GM12878 (cell line): ENCODE results near the gene SORBS2. TPM values are rescaled to one million over a fixed set of nuclear protein-coding genes. Genes with fewer than 3 reads are reported as not detected.

ENCODE experiments used
- ATAC-seq: fragments of 200-7000 bp; cut with Tn5 transposase; 3 replicates; pipeline ENCODE4 v1.9.1; 2020; ENCODE audit warnings: mild to moderate bottlenecking, moderate library complexity
- BruUV-seq: library from RNA; stranded (reverse); fragments of 400-500 nt; replicated peaks from 2 replicates; lab custom pipeline; 2021; lab: Mats Ljungman, UMichigan
- CTCF ChIA-PET: fragments of 300-600 bp; sonication (Branson Sonifier 250); formaldehyde crosslinking; extraction: SDS; loops from one replicate; lab custom pipeline; 2021; ENCODE audit warnings: inconsistent platforms; lab: Yijun Ruan, JAX
- POLR2A ChIA-PET: fragments of 350-600 bp; formaldehyde crosslinking; extraction: SDS; loops from one replicate; lab custom pipeline; 2021; ENCODE audit warnings: inconsistent platforms; lab: Charles Lee
- RAD21 ChIA-PET: fragments of 300-600 bp; sonication (Branson Sonifier 250); formaldehyde crosslinking; loops from one replicate; lab custom pipeline; 2023; ENCODE audit warnings: antibody characterized with exemption; ENCODE audit not compliant: unreplicated experiment; lab: Charles Lee
- SMC1A ChIA-PET: fragments of 300-600 bp; sonication (Branson Sonifier 250); formaldehyde crosslinking; loops from one replicate; lab custom pipeline; 2023; ENCODE audit not compliant: unreplicated experiment, uncharacterized antibody; lab: Charles Lee
- DNase-seq: peaks from one replicate; pipeline ENCODE4 v3.0.0-alpha.2; 2011; ENCODE audit warnings: low read depth, low spot score
- FAIRE-seq: peaks from 3 replicates; lab custom pipeline; 2011; peaks lifted over from hg19 to GRCh38; lab: Jason Lieb, UNC
- H2AFZ ChIP-seq: 2 replicates; pipeline ENCODE4 v1.6.0; 2011; ENCODE audit warnings: low read depth, low read length, control low read depth; ENCODE audit not compliant: control insufficient read depth
- H3K27ac ChIP-seq: 2 replicates; pipeline ENCODE4 v1.5.1; 2011; ENCODE audit warnings: control low read depth; ENCODE audit not compliant: control insufficient read depth, insufficient read depth
- H3K27me3 ChIP-seq, 2 experiments: replicated peaks in 1 of 2; 2 replicates each; pipeline versions ENCODE4 v1.6.0 to v1.6.1; 2011; ENCODE audit warnings: low read length in 1 of 2; ENCODE audit not compliant: control insufficient read depth in 2 of 2, insufficient read depth in 2 of 2
- H3K36me3 ChIP-seq, 2 experiments: 2 replicates each; pipeline ENCODE4 v1.5.1; 2011; ENCODE audit warnings: low read length in 1 of 2; ENCODE audit not compliant: control insufficient read depth in 2 of 2, insufficient read depth in 2 of 2
- H3K4me1 ChIP-seq: 2 replicates; pipeline ENCODE4 v1.6.1; 2011; ENCODE audit warnings: mild to moderate bottlenecking, low read length, moderate library complexity, mixed read lengths; ENCODE audit not compliant: control insufficient read depth, insufficient read depth
- H3K4me2 ChIP-seq: 2 replicates; pipeline ENCODE4 v1.6.0; 2011; ENCODE audit warnings: control low read depth; ENCODE audit not compliant: control insufficient read depth, insufficient read depth
- H3K4me3 ChIP-seq: fragments of 200-600 bp; sonication (generic); 2 replicates; pipeline ENCODE4 v1.5.1; 2016
- H3K79me2 ChIP-seq: 2 replicates; pipeline ENCODE4 v1.6.0; 2011; ENCODE audit warnings: low read length; ENCODE audit not compliant: control insufficient read depth, insufficient read depth
- H3K9ac ChIP-seq: 2 replicates; pipeline ENCODE4 v1.8.0; 2011; ENCODE audit warnings: low read length, control low read depth, mixed read lengths; ENCODE audit not compliant: control insufficient read depth, insufficient read depth
- H3K9me3 ChIP-seq: replicated peaks from 3 replicates; pipeline ENCODE4 v1.5.1; 2011; ENCODE audit warnings: mild to moderate bottlenecking, low read length; ENCODE audit not compliant: control insufficient read depth, insufficient read depth
- H4K20me1 ChIP-seq: 2 replicates; pipeline ENCODE4 v1.6.0; 2011; ENCODE audit not compliant: control insufficient read depth, insufficient read depth
- ATF7 ChIP-seq: fragments of 450-650 bp; IDR thresholded peaks from 2 replicates; pipeline ENCODE4 v1.6.1; 2016; ENCODE audit warnings: low read depth, mild to moderate bottlenecking
- CBX5 ChIP-seq: sonication (generic); IDR thresholded peaks from 2 replicates; pipeline ENCODE4 v1.6.1; 2016; ENCODE audit warnings: low read depth, moderate library complexity, mild to moderate bottlenecking, inconsistent platforms
- CREM ChIP-seq: IDR thresholded peaks from 2 replicates; pipeline ENCODE4 v1.6.1; 2014; ENCODE audit warnings: antibody characterized with exemption, low read depth
- DPF2 ChIP-seq: fragments of 450-650 bp; IDR thresholded peaks from 2 replicates; pipeline ENCODE4 v1.6.1; 2017; ENCODE audit warnings: mild to moderate bottlenecking
- FOXK2 ChIP-seq: fragments of 450-650 bp; IDR thresholded peaks from 2 replicates; pipeline ENCODE4 v1.6.1; 2017; ENCODE audit warnings: mild to moderate bottlenecking, moderate library complexity
- GABPA ChIP-seq: IDR thresholded peaks from 2 replicates; pipeline ENCODE4 v1.6.1; 2014; ENCODE audit warnings: antibody characterized with exemption, low read depth, mild to moderate bottlenecking, inconsistent platforms
- LARP7 ChIP-seq: fragments of 450-650 bp; IDR thresholded peaks from 2 replicates; pipeline ENCODE4 v1.6.1; 2017; ENCODE audit warnings: mild to moderate bottlenecking
- MYB ChIP-seq: fragments of 150-350 bp; IDR thresholded peaks from 2 replicates; pipeline ENCODE4 v1.6.1; 2014; ENCODE audit warnings: mild to moderate bottlenecking, low read depth, low read length, borderline replicate concordance
- NBN ChIP-seq: fragments of 450-650 bp; IDR thresholded peaks from 2 replicates; pipeline ENCODE4 v1.6.1; 2016
- RBBP5 ChIP-seq: fragments of 200-600 bp; sonication (generic); conservative IDR thresholded peaks from 2 replicates; pipeline ENCODE4 v1.6.1; 2016
- SP1 ChIP-seq: IDR thresholded peaks from one replicate; pipeline ENCODE4 v1.6.1; 2011; ENCODE audit warnings: low read depth, low read length
- SPI1 ChIP-seq: IDR thresholded peaks from 2 replicates; pipeline ENCODE4 v1.6.1; 2011; ENCODE audit warnings: low read depth, mild to moderate bottlenecking, low read length, moderate library complexity, borderline replicate concordance; ENCODE audit not compliant: insufficient read depth
- USF1 ChIP-seq: IDR thresholded peaks from 2 replicates; pipeline ENCODE4 v1.6.1; 2011; ENCODE audit warnings: borderline replicate concordance, low read depth, mild to moderate bottlenecking, moderate library complexity, mixed read lengths, low read length; ENCODE audit not compliant: insufficient read depth; ENCODE audit errors: extremely low read length
- ZBED1 ChIP-seq: IDR thresholded peaks from 2 replicates; pipeline ENCODE4 v1.6.1; 2016; ENCODE audit warnings: borderline replicate concordance
- ZNF592 ChIP-seq: fragments of 450-650 bp; IDR thresholded peaks from 2 replicates; pipeline ENCODE4 v1.6.1; 2017; ENCODE audit warnings: mild to moderate bottlenecking, moderate library complexity
- WGBS: methylation state at CpG from one replicate; pipeline ENCODE4 v1.1.6; 2016; ENCODE audit warnings: low lambda C conversion rate; ENCODE audit not compliant: insufficient replicate concordance, insufficient coverage; ENCODE audit errors: missing lambda C conversion rate; 5-methylcytosine and 5-hydroxymethylcytosine counted together
- in situ Hi-C: fragments of 300-500 bp; cut with MboI; formaldehyde crosslinking; loops from 9 replicates; pipeline ENCODE4 v1.14.3; 2018; ENCODE audit warnings: mixed read lengths
- intact Hi-C: fragments of 100-400 bp; cut with micrococcal nuclease; formaldehyde crosslinking; loops from one replicate; pipeline ENCODE4 v1.14.2; 2022; ENCODE audit not compliant: unreplicated experiment
- polyA plus RNA-seq, 11 experiments: library from polyadenylated mRNA; depleted of rRNA in 4 of 11; unstranded in 6 of 11; stranded (reverse) in 5 of 11; fragments of >200 nt; fragmentation: Nextera tagmentation in 4 of 11; fragmentation: Illumina TruSeq in 1 of 11; extraction: Ambion mirVana in 4 of 11; extraction: Trizol in 1 of 11; gene quantifications; 1 replicate in 1 of 11; 2 replicates in 10 of 11; pipeline versions ENCODE4 v1.2.1 to v1.2.3, GENCODE V29; 2011 to 2016; ENCODE audit warnings: inconsistent platforms in 2 of 11, missing spikeins in 2 of 11, low read depth in 1 of 11
- total RNA-seq, 4 experiments: library from RNA; depleted of rRNA in 3 of 4; stranded (reverse); fragments of >200 nt in 3 of 4; fragmentation: Illumina TruSeq in 1 of 4; extraction: Trizol in 1 of 4; gene quantifications; 2 replicates each; pipeline versions ENCODE4 v1.2.1 to v1.2.3, GENCODE V29; 2013 to 2021
- TF ChIP-seq, protein P1 (sequence below): IDR thresholded peaks from 2 replicates; pipeline ENCODE4 v1.6.1; 2011; ENCODE audit warnings: mild to moderate bottlenecking, low read depth, low read length, moderate library complexity; ENCODE audit not compliant: insufficient replicate concordance
- TF ChIP-seq, protein P2 (sequence below): fragments of 450-650 bp; IDR thresholded peaks from 2 replicates; pipeline ENCODE4 v1.6.1; 2017; ENCODE audit warnings: antibody characterized with exemption, mild to moderate bottlenecking, moderate library complexity

Gene SORBS2
- total and polyA plus RNA-seq, 10 of the 15 experiments (the other 5 are each of a cell fraction or from before 2014, with no cell fraction given), result 0.06 to 3.0 (median 0.79) TPM

- no peak for TF ChIP-seq SPI1
- TF ChIP-seq GABPA, result no peak
- TF ChIP-seq ATF7, result no peak
- no peak for TF ChIP-seq RBBP5
- TF ChIP-seq, protein P1, sequence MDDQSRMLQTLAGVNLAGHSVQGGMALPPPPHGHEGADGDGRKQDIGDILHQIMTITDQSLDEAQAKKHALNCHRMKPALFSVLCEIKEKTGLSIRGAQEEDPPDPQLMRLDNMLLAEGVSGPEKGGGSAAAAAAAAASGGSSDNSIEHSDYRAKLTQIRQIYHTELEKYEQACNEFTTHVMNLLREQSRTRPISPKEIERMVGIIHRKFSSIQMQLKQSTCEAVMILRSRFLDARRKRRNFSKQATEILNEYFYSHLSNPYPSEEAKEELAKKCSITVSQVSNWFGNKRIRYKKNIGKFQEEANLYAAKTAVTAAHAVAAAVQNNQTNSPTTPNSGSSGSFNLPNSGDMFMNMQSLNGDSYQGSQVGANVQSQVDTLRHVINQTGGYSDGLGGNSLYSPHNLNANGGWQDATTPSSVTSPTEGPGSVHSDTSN, result no peak
- TF ChIP-seq ZBED1, result no peak
- no peak for TF ChIP-seq LARP7
- no peak for TF ChIP-seq NBN
- TF ChIP-seq SP1, result no peak
Measured at GRCh38 chr4:185796176-185796575, 15.8 kb downstream of the SORBS2 start (continued).

DNA sequence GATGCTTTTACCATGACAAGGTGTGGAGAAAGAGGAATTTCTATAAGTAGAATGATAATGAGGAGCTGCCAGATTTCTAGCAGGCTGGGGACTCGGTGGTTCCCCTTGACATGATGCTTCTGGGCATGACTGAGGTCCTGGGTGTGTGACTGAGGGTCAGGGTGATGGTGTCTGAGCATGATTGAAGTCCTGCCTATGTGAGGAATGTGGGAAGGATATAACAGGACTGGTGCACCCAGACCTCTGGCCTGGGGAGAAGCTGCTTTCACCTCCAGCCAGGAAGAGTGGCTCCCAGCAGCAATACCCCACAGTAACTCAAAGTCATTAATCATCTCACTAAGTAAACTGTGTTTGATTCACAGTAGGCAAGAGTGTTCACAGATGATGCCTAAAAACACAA, 17.4 kb downstream of the SORBS2 start:
- H3K4me3 ChIP-seq, result no peak overlapping the region
- ChIA-PET POLR2A (no interaction called here), SMC1A (no interaction called here), CTCF (no interaction called here), RAD21 (no interaction called here)
- no peak overlapping the region for H2AFZ ChIP-seq
- no peak overlapping the region for H3K9ac ChIP-seq
- intact Hi-C loops (no loop called here), in situ Hi-C loops (no loop called here)
- DNase-seq, result no peak
- no peak overlapping the region for H3K4me2 ChIP-seq
- H3K4me1 ChIP-seq, result no peaks in the 10 kb centered on the region
- no peak overlapping the region for H3K27ac ChIP-seq
- no TSS peak for BruUV-seq
- 5% methylated on average over 1 of the region's 1 CpG for whole genome bisulfite sequencing
- FAIRE-seq, result no peak
- no peaks in the 10 kb centered on the region for H3K36me3 ChIP-seq
- ATAC-seq, result no peak
- no peaks in the 10 kb centered on the region for H3K79me2 ChIP-seq
- no peaks in the 10 kb centered on the region for H3K9me3 ChIP-seq
- no peaks in the 10 kb centered on the region for H3K27me3 ChIP-seq
- H4K20me1 ChIP-seq, result no peaks in the 10 kb centered on the region
- no peak for TF ChIP-seq FOXK2
- no peak for TF ChIP-seq CREM
- no peak for TF ChIP-seq DPF2
- no peak for TF ChIP-seq ZNF592
- no peak for TF ChIP-seq CBX5
- no peak for TF ChIP-seq USF1
- TF ChIP-seq, protein P2, sequence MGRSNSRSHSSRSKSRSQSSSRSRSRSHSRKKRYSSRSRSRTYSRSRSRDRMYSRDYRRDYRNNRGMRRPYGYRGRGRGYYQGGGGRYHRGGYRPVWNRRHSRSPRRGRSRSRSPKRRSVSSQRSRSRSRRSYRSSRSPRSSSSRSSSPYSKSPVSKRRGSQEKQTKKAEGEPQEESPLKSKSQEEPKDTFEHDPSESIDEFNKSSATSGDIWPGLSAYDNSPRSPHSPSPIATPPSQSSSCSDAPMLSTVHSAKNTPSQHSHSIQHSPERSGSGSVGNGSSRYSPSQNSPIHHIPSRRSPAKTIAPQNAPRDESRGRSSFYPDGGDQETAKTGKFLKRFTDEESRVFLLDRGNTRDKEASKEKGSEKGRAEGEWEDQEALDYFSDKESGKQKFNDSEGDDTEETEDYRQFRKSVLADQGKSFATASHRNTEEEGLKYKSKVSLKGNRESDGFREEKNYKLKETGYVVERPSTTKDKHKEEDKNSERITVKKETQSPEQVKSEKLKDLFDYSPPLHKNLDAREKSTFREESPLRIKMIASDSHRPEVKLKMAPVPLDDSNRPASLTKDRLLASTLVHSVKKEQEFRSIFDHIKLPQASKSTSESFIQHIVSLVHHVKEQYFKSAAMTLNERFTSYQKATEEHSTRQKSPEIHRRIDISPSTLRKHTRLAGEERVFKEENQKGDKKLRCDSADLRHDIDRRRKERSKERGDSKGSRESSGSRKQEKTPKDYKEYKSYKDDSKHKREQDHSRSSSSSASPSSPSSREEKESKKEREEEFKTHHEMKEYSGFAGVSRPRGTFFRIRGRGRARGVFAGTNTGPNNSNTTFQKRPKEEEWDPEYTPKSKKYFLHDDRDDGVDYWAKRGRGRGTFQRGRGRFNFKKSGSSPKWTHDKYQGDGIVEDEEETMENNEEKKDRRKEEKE, result no peak
- TF ChIP-seq MYB, result no peak
